Stimulated activated CD4-positive, alpha-beta T cell treated with anti-CD3 and anti-CD28 coated beads, Interleukin-4, amount 100 ng/mL, for 48 hours (primary cell): Measurements from ENCODE around the gene KCNQ5.
"Not testable (repeated sequence)": the region's sequence is repeated elsewhere in the genome, so short reads cannot be mapped to it uniquely, and the experiment has no call there.

Source experiments
- DNase-seq, 2 donors: peaks; one replicate each; pipeline ENCODE4 v3.0.0-alpha.2; 2020; ENCODE audit warnings: low read depth in 2 of 2

The KCNQ5 gene

GRCh38 chr6:72841195-72841594 lies 219.3 kb downstream of the KCNQ5 start:
- no peak for DNase-seq

DNA sequence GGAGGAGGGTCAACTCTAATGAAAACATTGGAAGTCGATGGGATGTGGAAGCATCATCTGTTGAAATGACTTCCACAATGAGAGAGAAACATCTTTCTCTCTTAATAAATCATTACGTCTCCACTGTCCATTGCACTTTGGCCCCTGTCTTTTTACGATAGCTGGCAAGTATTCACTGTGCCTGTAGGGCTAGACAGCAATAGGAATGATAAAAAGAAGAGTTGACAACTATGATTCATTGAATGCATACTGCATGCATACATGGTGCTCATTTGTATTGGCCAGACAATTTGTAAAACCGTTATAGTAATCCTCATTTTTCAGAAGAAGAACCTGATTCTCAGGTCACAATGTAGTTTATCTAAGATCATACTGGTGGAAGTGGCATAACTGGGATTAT lies 220.3 kb downstream of the KCNQ5 start:
- DNase-seq = no peak

DNA sequence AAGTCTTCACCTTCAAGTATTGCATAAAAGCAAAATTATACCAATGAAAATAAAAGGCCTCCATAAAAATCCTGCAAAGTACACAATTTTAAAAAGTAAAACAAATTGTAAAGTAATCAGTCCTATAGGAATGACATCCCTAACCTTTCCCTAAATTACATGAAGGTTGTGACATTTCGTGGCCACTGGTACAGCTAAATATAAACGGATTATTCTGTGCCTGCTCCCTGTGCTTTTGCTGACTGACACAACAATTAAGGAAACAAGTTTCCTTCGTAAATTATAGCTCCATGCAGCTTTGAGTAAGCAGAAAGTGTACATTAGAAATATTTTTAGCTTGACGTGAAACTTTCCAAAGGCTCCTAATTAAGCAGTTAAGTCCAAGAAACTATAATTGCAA lies 222.8 kb downstream of the KCNQ5 start:
- no peak for DNase-seq

DNA sequence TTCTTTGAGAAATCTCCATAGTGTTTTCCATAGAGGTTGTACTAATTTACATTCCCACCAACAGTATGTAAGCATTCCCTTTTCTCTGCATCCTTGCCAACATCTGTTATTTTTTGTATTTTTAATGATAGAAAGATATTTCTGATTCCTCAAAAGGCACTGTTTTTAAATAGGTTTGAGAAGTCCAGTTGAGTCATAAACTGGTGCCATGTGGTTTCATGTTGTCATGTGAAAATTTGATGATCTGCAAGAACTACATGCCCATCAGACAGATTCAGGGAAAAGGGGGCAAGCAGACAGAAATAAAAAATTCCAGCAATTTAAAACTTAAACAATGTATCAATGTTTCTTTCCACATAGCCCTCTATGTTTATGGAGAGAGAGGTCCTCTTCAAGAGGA lies 227.5 kb downstream of the KCNQ5 start:
- no peak for DNase-seq

GRCh38 chr6:72850040-72850439 lies 228.2 kb downstream of the KCNQ5 start:
- DNase-seq = no peak

GRCh38 chr6:72850469-72850868 lies 228.6 kb downstream of the KCNQ5 start:
- no peak for DNase-seq

DNA sequence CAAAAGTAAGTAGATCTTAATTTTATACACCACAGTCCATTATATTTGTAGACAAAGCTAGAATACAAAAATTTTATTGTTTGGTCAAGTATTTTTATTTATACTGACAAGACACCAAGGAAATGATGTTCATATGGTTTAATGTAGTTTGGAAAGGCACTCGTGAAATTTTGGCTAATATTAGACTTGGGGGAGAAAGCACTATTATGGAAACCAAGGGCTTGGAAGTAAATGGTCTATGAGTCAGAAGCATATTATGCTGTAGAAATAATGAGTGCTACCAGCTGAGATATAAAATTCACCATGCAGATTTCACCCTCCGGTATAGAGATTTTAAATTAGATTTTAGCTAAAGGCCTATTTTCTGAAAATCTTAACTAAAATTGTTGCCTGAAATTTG lies 233.6 kb downstream of the KCNQ5 start:
- no peak for DNase-seq

- DNase-seq = no peak
Observed at GRCh38 chr6:72856801-72857200, 234.9 kb downstream of the KCNQ5 start.

DNA sequence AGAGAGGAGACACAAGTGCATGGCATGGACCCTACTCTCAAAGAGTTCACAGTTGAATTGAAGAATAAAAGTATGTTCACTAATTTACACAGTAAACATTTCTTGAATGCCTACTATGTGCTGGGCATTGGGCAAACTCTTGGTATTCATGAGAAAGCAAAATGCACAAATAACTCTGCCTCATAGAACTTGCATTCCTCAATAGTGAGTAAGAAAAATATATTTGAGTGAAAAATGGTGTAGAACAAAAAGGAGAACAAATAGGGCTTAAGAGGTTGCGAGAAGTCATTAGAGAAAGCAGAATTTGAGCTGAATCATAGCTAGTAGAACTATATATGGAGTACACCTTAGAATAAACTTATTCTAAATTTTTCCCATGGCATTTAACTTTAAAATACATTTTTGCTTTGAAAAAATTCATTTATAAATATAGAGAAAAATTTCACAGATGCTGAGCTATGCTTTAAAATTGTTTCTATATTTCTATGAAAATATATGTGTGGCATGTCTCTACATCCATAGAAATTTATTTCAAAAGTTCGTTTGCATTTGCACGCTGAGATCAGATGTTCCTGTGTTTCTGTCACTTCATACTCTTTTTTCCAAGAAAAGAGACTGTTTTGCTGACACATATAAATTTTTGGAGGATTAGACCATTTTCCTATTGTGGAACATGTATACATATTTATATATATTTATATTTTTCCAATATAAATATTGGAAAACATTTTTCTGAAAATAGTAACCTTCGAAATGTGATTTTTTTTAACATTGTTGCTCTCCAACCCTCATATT lies 236.1 kb downstream of the KCNQ5 start:
- DNase-seq = no peak

GRCh38 chr6:72861059-72861458 lies 239.2 kb downstream of the KCNQ5 start:
- no peak for DNase-seq

DNA sequence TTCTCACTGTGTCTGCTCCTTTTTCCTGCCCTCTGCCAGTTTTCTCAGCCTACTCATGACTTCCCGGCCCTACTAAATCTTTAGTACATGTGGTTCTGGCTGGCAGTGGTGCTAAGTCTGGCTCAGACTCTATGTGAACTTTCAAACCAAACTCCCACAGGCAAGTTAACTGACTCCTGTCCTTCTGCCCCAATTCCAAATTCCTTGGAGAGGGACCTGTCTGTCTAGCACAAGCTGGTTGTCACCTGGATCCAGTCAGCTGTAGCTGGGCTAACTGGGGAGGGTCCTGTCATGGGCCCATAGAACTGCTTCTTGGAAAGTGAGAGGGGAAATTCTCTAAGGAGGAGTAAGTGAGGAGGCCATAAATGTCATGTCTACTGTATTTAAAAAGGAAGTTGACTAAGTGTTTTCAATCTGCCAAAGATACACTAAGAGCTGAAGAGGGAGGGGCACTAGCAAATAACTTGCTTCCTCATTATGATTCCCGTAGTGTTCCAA lies 240.1 kb downstream of the KCNQ5 start:
- DNase-seq = no peak

DNA sequence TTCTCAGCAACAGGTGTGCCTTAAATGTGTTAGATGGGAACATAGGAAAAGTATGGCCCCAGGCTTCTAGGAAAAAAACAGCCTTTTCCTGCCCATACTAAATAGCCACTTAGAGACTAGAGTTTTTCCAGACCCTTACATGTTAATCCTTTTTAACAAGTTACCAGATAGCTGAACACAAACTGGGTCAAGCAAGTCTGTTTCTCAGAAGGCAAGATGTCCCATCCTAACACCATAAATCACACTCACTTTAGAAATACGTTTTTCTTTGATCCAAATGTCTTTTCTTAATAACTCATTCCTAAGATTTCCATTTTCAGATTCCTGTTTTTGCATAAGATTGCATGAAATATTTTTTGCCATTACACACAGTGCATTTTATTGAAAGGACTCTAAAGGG lies 241.3 kb downstream of the KCNQ5 start:
- no peak for DNase-seq

DNA sequence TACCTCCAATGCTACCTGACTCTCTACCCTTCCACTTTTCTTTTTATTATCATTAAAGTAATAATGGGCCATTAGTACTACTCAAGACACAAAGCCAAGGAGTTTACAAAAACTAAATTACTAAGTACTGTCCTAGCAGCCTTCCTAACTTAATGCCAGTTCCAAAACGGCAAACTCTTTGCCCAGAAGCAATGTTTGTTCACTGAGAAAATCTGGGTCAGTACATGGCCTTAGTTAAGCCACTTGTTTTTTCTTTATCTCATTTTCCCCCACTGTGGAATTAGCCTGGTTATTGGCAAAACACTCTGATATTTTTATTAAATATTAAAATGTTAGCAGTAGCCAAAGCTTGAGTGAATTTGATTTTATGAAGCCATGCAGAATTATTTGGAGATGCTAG lies 242.4 kb downstream of the KCNQ5 start:
- DNase-seq = no peak

GRCh38 chr6:72864799-72865198 lies 242.9 kb downstream of the KCNQ5 start:
- DNase-seq = no peak

DNA sequence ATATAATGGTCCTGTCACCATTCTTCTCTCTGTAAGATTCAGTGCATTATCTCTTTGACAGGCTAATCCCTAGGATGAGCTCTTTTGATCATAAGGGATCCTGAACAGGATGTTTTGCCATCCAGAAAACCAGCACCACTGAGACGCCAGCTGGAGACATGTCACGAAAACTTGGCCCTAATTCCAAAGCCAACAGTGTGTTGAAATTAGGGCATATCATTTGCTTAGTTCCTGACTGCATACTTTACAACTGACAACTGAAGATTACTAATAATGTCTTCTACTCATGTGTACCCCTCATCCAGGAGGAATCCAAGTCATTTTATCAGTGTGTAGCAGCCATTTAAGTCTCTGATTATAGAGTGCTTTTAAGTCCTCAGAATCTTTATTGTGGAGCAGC lies 243.6 kb downstream of the KCNQ5 start:
- no peak for DNase-seq

GRCh38 chr6:72869621-72870020 lies 247.8 kb downstream of the KCNQ5 start:
- no peak for DNase-seq

- DNase-seq = no peak
Observed at GRCh38 chr6:72873433-72873832, 251.6 kb downstream of the KCNQ5 start.

- DNase-seq = no peak
Observed at GRCh38 chr6:72876256-72876655, 254.4 kb downstream of the KCNQ5 start.

DNA sequence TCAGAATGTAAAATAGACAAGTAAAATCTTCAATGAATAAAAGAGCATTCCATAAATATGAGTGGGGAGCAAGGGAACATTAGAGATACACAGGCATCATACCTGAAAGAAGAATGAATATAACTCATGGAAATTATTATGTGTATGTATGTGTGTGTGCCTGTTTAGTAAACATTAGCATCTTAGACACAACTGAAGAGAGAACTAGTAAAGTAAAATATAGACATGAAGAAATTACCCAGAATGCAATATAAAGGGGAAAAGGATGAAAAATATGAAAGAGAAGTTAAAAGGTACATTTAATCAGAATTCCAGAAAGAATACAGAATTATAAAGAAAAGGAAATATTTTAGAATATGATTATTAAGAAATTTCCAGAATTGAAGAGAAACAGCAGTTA lies 264.3 kb downstream of the KCNQ5 start:
- DNase-seq = no peak

GRCh38 chr6:72890233-72890632 lies 268.4 kb downstream of the KCNQ5 start:
- no peak for DNase-seq

DNA sequence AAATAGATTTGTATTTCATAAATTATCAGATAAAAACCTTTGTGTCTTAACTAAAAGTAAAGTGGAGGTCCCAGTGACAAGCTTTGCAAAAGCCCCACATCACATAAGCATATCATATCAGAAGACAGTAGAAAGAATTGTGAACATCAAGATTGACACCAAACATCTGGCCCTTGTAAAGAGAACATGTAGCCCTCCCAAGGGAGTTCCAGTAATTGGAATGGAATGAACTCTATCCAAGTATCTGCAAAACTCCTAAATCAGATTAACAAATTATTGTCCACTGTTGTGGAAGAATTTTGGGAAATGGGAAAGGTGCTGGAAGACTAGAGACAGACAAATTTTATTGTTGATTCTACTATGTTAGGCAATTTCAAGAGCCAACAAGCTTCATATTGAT lies 268.8 kb downstream of the KCNQ5 start:
- DNase-seq = no peak

DNA sequence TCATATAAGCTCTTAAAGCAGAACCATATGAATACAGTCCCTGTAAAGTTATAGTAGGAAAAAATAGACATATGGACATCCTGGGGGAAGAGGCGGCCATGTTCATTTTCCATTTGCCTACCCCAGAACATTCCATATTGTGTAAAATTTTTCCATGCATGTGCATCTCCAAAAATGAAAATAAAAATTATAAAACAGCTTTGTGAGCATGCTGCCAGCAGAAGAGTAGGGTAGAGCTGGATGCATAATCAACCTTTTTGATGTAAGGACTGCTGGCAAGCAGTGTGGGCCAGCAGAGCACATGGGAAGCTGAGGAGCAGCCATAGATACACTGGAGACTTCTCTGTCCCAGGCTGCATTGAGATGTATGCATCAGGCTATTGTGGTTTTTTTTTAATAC lies 271.0 kb downstream of the KCNQ5 start:
- DNase-seq = no peak

DNA sequence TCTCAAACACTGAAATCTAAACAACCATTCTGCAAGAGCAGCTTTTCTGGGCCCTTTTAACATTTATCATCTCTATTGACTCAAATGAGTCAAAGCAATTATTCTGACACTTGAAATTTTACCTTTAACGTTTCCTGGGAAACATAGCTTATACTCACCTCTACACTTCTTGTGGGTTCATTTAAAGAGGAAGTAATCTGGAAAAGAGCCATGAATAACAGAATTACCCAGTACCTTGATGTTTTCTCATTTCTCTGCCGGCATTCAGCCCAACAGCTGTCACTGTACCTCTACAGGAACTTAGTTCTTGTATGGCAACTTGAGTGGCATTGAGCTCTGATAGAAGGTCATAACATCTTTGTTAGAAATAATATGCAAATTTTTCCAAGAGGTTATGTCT lies 272.2 kb downstream of the KCNQ5 start:
- no peak for DNase-seq

- DNase-seq = not testable (repeated sequence)
Observed at GRCh38 chr6:72898313-72898712, 276.4 kb downstream of the KCNQ5 start.
